Astrocyte of the spinal cord (primary cell): ENCODE data around the gene DHRS9.
"Not testable (repeated sequence)": the region's sequence is repeated elsewhere in the genome, so short reads cannot be mapped to it uniquely, and the experiment has no call there.

Experiments
- DNase-seq: peaks from one replicate; pipeline ENCODE4 v3.0.0; 2011; ENCODE audit warnings: low read depth, low spot score
- H3K4me3 ChIP-seq: 2 replicates; pipeline ENCODE4 v1.5.1; 2011; ENCODE audit warnings: low read depth, mild to moderate bottlenecking, low read length, moderate library complexity
- CTCF ChIP-seq: IDR thresholded peaks from 2 replicates; pipeline ENCODE4 v1.5.1; 2012; ENCODE audit warnings: low read depth, mild to moderate bottlenecking, low read length, inconsistent platforms
- in situ Hi-C: cut with HindIII; loops from 2 replicates; pipeline ENCODE4 v1.10.0; 2017; ENCODE audit warnings: low sequenced_read_pairs

The DHRS9 gene

DNA sequence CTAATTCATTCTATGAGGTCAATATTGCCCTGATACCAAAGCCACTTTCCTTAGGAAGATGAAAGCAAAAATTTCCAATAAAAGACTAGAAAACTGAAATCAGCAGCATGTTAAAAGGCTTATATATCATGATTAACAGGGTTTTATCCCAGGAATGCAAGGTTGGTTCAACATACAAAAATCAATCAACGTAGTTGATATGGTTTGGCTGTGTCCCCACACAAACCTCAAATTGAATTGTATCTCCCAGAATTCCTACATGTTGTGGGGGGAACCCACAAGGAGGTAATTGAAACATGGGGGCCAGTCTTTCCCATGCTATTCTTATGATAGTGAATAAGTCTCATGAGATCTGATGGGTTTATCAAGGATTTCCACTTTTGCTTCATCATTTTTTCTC, 26.5 kb upstream of the DHRS9 start:
- TF ChIP-seq CTCF: no peak
- in situ Hi-C loops: no loop called here
- H3K4me3 ChIP-seq: no peak overlapping the region
- no peak for DNase-seq

DNA sequence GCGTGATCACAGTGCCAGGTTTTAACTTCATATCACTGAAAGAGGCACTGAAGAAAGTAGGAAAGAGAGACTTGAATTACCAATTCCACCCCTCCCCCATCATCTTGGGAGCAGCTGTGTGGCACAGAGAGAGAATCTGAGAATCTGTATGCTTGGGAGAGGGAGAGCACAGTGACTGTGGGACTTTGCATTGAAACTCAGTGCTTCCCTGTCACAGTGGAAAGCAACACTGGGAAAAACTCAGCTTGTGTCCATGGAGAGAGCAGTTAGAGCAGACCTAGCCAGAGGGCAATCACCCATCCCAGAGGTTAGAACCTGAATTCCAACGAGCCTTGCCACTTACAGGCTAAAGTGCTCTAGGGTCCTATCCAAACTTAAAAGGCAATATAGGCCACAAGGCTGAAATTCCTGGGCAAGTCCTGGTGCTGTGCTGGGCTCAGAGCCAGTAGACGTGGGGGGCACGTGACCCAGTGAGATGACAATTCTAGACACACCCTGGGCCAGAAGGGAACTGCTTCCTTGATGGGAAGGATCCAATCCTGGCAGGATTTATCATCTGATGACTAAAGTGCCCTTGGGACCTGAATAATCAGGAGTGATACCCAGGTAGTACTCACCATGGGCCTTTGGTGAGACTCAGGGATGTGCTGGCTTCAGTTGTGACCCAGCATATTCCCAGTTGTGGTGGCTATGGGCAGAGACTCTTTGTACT, 22.8 kb upstream of the DHRS9 start:
- in situ Hi-C loops: no loop called here
- no peak for DNase-seq
- TF ChIP-seq CTCF: no peak
- no peak overlapping the region for H3K4me3 ChIP-seq

- TF ChIP-seq CTCF: no peak
- no peak overlapping the region for H3K4me3 ChIP-seq
- in situ Hi-C loops: no loop called here
- DNase-seq: no peak
Observed at GRCh38 chr2:169047256-169048250, 21.8 kb upstream of the DHRS9 start.

DNA sequence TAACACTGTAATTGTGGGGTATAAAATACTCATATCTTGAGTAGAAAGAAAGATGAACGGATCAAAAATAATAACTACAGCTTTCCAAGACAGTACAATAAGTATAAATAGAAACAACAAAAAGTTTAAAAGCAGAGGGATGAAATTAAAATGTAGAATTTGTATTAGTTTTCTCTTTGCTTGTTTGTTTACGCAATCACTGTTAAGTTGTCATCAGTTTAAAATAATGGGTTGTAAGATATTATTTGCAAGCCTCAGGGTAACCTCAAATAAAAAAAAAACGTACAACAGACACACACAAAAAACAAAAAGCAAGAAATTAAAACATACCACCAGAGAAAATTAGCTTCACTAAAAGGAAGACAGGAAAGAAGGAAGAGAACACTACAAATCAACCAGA, 20.2 kb upstream of the DHRS9 start:
- DNase-seq: no peak
- no peak overlapping the region for H3K4me3 ChIP-seq
- in situ Hi-C loops: no loop called here
- no peak for TF ChIP-seq CTCF

DNA sequence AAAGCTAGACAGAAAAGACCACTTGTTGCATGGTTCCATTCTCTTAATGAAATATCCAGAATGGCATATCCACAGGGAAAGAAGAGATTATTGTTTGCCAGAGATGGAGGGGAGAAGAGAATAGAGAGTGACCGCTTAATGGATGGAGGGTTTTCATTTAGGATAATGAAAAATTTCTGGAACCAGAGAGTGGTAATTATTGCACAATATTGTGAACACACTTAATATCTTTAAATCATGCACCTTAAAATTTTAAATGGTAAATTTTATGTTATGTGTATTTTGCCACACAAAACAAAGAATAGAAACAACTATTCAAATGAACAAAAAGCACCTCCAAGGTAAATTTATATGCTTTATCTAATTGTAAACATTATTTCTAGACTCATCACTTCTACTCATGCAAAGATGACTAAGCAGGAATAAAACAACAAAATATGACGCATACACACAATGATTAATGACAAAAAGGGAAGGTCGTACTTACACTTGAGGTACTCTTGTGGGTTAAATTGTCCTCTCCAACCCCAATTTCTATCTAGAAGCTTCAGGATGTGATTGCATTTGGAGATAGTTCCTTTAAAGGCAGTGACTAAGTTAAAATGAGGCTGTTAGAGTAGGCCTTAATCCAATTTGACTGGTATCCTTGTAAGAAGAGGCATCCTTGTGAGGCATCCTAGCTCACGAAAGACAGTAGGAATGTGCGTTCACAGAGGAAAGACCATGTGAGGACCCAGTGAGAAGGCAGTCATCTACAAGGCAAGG, 18.7 kb upstream of the DHRS9 start:
- TF ChIP-seq CTCF: no peak
- in situ Hi-C loops: no loop called here
- H3K4me3 ChIP-seq: no peak overlapping the region
- DNase-seq: no peak

DNA sequence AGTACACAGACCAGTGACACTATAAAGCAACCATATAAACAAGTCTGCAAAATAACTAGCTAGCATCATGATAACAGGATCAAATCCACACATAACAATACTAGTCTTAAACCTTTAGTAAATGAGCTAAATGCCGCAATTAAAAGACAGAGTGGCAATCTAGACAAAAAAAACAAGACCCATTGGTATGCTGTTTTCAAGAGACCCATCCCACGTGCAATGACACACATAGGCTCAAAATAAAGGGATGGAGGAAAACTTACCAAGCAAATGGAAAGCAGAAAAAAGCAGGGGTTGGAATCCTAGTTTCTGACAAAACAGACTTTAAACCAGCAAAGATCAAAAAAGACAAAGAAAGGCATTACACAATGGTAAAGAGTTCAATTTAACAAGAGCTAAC, 14.8 kb upstream of the DHRS9 start:
- H3K4me3 ChIP-seq, in situ Hi-C loops, DNase-seq: not testable (repeated sequence)

GRCh38 chr2:169064199-169064598, 5.2 kb upstream of the DHRS9 start:
- H3K4me3 ChIP-seq, in situ Hi-C loops, DNase-seq: not testable (repeated sequence)
